ENCODE measurements around the gene PFKM.
"Not testable (repeated sequence)": the region's sequence is repeated elsewhere in the genome, so short reads cannot be mapped to it uniquely, and the experiment has no call there.

PFKM gene

DNA sequence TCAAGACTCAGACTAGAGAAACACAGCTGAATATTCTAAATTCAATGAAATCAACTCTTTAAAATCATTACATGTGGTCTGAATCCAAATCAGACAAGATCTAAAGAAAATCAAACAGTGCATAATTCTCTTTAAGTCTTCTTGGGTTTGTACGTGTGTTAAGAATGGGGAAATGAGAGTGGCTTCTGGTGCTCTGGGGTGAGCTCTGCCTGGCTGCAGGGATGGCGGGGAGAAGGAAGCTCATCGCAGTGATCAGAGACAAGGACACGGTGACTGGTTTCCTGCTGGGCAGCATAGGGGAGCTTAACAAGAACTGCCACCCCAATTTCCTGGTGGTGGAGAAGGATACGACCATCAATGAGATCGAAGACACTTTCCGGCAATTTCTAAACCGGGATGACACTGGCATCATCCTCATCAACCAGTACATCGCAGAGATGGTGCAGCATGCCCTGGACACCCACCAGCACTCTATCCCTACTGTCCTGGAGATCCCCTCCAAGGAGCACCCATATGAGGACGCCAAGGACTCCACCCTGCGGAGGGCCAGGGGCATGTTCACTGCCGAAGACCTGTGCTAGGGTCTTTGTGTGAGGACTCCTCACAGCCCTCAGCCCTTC is 34.2 kb upstream of the PFKM start:
- Histone ChIP-seq H3K27ac (ENCODE audit: low read length) (no peak overlapping the region), H3K36me3 (ENCODE audit: control insufficient read depth, low read depth, low read length) (peaks cover 40% of the 10 kb centered on the region), H3K4me3 (ENCODE audit: low read length) (no peak overlapping the region), H3K4me1 (ENCODE audit: control insufficient read depth, low read depth, low read length) (no peaks in the 10 kb centered on the region), H3K9ac (ENCODE audit: low read length) (no peak overlapping the region), H3K9me3 (ENCODE audit: control insufficient read depth, low read depth, low read length) (no peaks in the 10 kb centered on the region), H3K27me3 (ENCODE audit: control insufficient read depth, insufficient read depth, low read length) (no peaks in the 10 kb centered on the region)

DNA sequence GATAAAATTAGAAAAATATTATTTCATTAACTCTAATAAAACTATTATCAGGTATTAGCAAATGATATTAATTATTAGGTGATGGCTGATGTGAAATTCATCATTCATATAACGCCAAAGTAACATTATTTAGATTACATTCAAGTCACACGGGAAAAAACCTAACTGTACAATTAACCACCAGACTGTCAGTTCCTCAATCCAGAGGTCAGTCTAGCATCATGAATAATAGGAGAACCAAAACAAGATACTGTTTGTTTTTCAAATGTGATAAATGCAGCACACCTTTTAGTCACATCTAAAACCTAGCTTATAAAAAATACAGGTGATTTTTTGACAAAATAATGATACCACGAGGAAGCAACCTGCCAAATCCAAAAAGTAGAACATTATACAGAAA is 32.8 kb upstream of the PFKM start:
- no peaks in the 10 kb centered on the region for H3K4me1 ChIP-seq (ENCODE audit: control insufficient read depth, low read depth, low read length)
- H3K27me3 ChIP-seq (ENCODE audit: control insufficient read depth, insufficient read depth, low read length), result no peaks in the 10 kb centered on the region
- H3K36me3 ChIP-seq (ENCODE audit: control insufficient read depth, low read depth, low read length), result peaks cover 39% of the 10 kb centered on the region
- no peaks in the 10 kb centered on the region for H3K9me3 ChIP-seq (ENCODE audit: control insufficient read depth, low read depth, low read length)
- H3K9ac ChIP-seq (ENCODE audit: low read length), result no peak overlapping the region
- no peak overlapping the region for H3K4me3 ChIP-seq (ENCODE audit: low read length)
- H3K27ac ChIP-seq (ENCODE audit: low read length), result no peak overlapping the region

DNA sequence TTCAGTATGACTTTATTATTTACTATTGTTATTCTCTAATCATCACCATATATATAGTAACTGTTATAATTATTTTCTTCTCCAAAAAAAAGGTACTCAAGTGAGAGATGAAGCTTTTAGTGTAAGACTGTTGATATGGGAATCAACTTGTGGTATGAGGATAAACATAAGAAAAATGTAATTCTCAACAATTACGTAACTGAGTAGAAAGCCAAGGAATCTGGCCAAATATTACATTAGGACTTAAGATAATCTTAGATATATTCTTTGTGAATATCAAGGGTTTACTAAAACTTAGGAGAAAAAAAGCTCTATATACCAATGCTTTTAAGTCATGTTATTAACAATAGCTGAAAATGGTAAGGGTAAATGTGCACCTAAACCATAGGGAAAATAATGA is 26.6 kb upstream of the PFKM start:
- Histone ChIP-seq H3K9ac (ENCODE audit: low read length) (no peak overlapping the region), H3K4me3 (ENCODE audit: low read length) (no peak overlapping the region), H3K27ac (ENCODE audit: low read length) (no peak overlapping the region), H3K36me3 (ENCODE audit: control insufficient read depth, low read depth, low read length) (peaks cover 43% of the 10 kb centered on the region), H3K9me3 (ENCODE audit: control insufficient read depth, low read depth, low read length) (no peaks in the 10 kb centered on the region), H3K4me1 (ENCODE audit: control insufficient read depth, low read depth, low read length) (no peaks in the 10 kb centered on the region), H3K27me3 (ENCODE audit: control insufficient read depth, insufficient read depth, low read length) (no peaks in the 10 kb centered on the region)

DNA sequence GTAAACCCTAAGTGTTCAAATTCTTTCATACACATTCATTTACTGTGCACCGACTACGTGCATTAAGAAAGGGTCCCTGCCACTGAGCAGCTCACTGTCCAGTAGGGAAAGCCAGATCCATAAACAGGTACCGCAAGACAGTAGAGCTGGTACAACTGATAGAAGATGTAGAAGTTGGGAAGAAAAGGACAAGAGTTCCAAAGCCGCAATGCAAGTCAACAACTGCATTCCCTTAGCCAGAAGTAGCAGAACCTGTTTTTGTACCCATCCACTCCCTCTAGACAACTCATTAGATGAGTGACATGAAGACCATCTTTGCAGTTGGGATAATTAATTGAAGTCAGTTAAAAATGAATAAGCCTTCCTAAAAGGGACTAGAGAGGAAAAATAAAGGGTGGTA is 14.6 kb upstream of the PFKM start:
- Histone ChIP-seq H3K27me3 (ENCODE audit: control insufficient read depth, insufficient read depth, low read length) (no peaks in the 10 kb centered on the region), H3K27ac (ENCODE audit: low read length) (no peak overlapping the region), H3K4me3 (ENCODE audit: low read length) (peak overlapping the region; percentile 99), H3K9ac (ENCODE audit: low read length) (peak overlapping the region; percentile 87), H3K9me3 (ENCODE audit: control insufficient read depth, low read depth, low read length) (no peaks in the 10 kb centered on the region), H3K4me1 (ENCODE audit: control insufficient read depth, low read depth, low read length) (peaks cover 15% of the 10 kb centered on the region), H3K36me3 (ENCODE audit: control insufficient read depth, low read depth, low read length) (no peaks in the 10 kb centered on the region)

DNA sequence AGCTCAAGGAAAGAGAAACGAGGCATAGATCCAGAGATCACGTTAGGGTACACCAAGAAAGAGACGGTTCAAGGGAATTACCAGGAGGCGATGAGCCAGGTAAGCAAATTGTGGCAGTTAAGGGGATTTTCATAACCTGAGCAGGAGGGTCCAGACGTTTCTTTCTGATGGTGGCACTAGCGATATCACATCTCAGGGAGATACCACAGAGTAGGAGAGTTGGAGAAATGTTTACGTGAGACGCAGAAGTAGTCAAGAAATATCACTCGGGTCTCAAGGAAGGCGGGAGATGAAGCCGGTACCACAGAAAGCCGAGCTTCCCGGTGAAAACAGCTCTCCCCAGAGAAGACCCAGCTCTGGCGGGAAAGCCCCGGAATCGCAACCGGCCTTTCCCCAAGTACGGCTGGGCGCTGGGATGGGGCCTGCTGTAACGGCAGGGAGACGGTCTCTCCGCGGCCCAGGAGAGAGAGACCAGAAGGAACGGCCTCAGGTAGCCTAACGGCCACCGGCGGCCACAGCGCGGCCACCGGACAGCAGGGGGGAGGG is 13.8 kb upstream of the PFKM start:
- Histone ChIP-seq H3K4me1 (ENCODE audit: control insufficient read depth, low read depth, low read length) (peaks cover 15% of the 10 kb centered on the region), H3K36me3 (ENCODE audit: control insufficient read depth, low read depth, low read length) (no peaks in the 10 kb centered on the region), H3K27ac (ENCODE audit: low read length) (peak overlapping the region; percentile 85), H3K27me3 (ENCODE audit: control insufficient read depth, insufficient read depth, low read length) (peaks cover 1% of the 10 kb centered on the region), H3K4me3 (ENCODE audit: low read length) (peak overlapping the region; percentile 99), H3K9me3 (ENCODE audit: control insufficient read depth, low read depth, low read length) (no peaks in the 10 kb centered on the region), H3K9ac (ENCODE audit: low read length) (peak overlapping the region; percentile 87)

DNA sequence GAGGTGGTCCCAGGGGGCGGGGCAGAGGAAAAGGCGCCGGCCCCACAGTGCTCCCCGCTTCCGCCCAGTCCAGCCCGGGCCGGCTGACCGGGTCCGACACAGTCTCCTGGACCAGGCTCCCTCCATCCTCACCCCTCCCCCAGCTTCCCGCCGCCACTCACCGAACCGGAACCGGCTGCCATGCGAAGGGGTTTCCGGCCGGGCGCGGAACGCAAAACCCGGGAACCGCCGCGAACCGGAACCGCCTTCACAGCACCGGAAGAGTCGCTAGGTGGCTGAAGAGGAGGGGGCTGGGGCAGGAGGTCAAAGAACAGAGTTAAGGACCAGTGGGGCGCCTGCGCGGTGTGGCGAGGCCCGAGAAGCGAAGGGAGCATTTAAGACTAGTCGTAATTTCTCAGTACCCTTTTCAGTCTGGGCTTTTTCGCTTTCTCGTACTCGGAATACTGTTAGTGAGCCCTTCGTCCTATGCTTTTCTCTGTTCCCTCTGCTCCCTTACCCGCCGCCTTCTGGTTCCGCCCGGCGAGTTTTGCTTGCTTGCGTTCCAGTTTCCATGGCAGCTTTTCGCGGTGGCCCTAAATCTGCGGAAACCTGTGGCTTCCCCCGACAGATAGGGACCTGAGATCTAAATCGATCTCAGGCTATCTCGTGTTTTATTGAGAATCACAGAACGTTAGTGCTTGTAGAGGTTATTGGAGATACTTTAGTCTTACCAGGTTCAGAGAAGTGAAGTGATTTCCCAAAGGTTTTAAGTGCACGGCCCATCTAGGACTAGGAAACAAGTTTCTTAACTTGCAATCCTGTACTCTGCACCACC is 13.1 kb upstream of the PFKM start, which contains the start of gene SENP1:
Gene SENP1, minus strand, starts transcription at position 213 of the 814 bp plus-strand sequence. CDS start 4,607 bp downstream, outside the sequence.
- H3K27me3 ChIP-seq (ENCODE audit: control insufficient read depth, insufficient read depth, low read length), result peaks cover 4% of the 10 kb centered on the region
- H3K9me3 ChIP-seq (ENCODE audit: control insufficient read depth, low read depth, low read length), result no peaks in the 10 kb centered on the region
- peak within 1 kb of the TSS; percentile 87 for H3K9ac ChIP-seq (ENCODE audit: low read length)
- H3K4me1 ChIP-seq (ENCODE audit: control insufficient read depth, low read depth, low read length), result peaks cover 15% of the 10 kb centered on the region
- H3K27ac ChIP-seq (ENCODE audit: low read length), result peak within 1 kb of the TSS; percentile 91
- H3K36me3 ChIP-seq (ENCODE audit: control insufficient read depth, low read depth, low read length), result no peaks in the 10 kb centered on the region
- H3K4me3 ChIP-seq (ENCODE audit: low read length), result peak within 1 kb of the TSS; percentile 99

DNA sequence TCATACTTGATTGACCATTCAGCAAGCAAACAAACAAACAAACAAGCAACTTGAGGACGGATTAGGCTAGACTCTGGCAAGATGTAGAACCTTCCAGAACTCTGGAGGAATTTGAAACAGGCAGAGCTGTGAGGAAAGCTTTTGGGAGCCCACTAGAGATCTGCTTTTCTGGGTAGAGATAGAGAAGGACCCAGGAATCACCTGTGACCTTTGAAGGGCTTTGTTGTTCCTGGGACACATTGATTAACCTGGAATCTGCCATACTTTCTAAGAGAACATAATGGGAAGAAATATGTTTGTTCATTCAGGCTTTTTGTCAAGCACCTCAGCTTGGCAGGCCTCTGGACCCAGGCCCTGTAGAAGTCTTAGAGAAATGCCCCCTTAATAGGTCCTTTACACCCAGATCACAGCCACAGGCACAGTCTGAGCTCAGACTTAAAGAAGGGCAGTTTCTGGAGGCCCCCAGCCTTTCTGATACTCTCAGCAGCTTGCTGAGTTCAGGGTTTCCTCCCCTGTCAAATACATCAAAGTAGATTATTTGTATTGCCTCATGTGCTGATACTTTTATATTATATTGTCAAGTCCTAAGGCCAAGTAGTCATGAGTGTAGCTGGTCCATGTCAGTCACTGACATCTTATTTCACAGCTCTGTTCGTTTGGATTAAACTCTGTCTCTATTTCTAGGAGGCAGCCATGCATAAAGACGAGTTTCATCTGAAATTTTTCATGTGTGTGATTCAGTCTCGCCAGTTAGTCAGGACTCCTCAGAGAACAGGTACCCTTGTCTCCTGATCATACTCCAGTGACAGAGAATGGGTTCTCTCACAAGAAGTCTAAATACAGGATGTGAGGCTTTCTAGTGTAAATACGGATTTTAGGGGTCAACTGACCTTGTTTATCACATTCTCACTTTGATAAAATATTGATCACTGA is 12.2 kb upstream of the PFKM start:
- peak overlapping the region; percentile 91 for H3K27ac ChIP-seq (ENCODE audit: low read length)
- no peaks in the 10 kb centered on the region for H3K36me3 ChIP-seq (ENCODE audit: control insufficient read depth, low read depth, low read length)
- H3K27me3 ChIP-seq (ENCODE audit: control insufficient read depth, insufficient read depth, low read length), result peaks cover 4% of the 10 kb centered on the region
- H3K9me3 ChIP-seq (ENCODE audit: control insufficient read depth, low read depth, low read length), result no peaks in the 10 kb centered on the region
- peak overlapping the region; percentile 99 for H3K4me3 ChIP-seq (ENCODE audit: low read length)
- peaks cover 15% of the 10 kb centered on the region for H3K4me1 ChIP-seq (ENCODE audit: control insufficient read depth, low read depth, low read length)
- H3K9ac ChIP-seq (ENCODE audit: low read length), result peak overlapping the region; percentile 87

DNA sequence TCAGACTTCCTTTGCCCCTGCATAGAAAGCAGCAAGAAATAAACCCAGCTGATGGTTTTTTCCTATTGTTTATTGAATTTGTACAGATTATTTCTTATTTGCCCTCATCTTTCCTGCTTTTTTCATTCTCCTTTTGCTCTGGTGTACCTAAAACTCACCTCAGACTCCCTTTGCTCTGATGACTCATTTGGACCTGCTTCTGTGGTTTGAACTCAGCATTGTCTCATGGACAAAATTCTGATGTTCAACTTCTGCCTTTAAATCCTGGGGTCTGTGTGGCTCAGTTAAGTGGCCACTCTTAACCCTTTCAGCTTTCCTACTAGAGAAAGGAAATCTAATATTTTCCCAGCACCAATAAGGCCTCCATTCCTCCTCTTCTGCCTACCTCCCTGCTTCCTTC is 9.7 kb upstream of the PFKM start:
- H3K9me3 ChIP-seq (ENCODE audit: control insufficient read depth, low read depth, low read length), result no peaks in the 10 kb centered on the region
- H3K9ac ChIP-seq (ENCODE audit: low read length), result no peak overlapping the region
- peaks cover 13% of the 10 kb centered on the region for H3K4me1 ChIP-seq (ENCODE audit: control insufficient read depth, low read depth, low read length)
- H3K36me3 ChIP-seq (ENCODE audit: control insufficient read depth, low read depth, low read length), result no peaks in the 10 kb centered on the region
- no peak overlapping the region for H3K4me3 ChIP-seq (ENCODE audit: low read length)
- peaks cover 4% of the 10 kb centered on the region for H3K27me3 ChIP-seq (ENCODE audit: control insufficient read depth, insufficient read depth, low read length)
- no peak overlapping the region for H3K27ac ChIP-seq (ENCODE audit: low read length)

DNA sequence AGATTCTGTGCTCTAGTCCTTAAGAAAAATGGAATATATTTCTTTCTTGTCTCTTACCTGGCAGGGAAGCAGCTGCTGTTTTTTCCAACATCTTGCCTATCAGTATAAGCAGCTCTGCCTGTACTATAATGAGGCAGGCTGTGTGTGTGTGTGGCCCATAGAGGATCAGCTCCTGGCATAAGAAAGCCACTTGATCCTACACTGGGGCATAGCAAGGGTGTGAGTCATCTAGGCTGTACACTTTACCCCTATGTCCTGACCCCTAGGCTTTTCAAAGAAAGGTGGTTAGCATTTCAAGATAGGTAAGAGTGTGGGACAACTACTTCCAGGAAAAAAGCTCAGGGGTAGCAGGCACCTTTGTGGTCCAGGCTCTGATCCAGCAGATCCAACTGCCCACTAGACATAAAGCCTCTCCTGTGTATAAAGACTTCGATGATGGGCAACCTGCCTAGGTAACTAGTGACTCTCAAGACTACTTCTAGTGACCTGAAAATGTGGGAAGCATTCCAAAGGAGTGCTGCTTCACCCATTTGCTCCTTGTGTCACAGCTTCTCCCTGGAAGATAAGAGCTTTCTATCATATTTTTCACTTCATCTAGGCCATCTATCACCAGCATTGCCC is 8.4 kb upstream of the PFKM start:
- no peaks in the 10 kb centered on the region for H3K36me3 ChIP-seq (ENCODE audit: control insufficient read depth, low read depth, low read length)

DNA sequence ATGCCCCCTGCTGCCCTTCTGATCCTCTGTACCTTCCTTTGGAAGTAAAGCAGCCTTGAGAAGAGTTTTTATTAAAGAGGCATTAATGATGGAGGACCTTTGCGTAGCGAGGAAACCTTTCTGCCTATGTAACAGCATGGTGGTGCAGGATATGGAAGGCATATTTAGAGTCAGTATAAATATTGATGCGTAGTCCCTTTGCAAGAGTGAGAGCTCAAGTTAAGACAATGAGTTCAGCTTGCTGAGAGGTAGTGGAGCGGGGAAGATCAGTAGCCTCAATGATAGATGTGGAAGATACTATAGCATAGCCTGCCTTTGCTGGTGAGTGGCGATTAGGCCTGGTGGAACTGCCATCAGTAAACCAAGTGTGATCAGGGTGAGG is 7.9 kb upstream of the PFKM start:
- H3K9me3 ChIP-seq (ENCODE audit: control insufficient read depth, low read depth, low read length); H3K27ac ChIP-seq (ENCODE audit: low read length); H3K4me1 ChIP-seq (ENCODE audit: control insufficient read depth, low read depth, low read length); H3K36me3 ChIP-seq (ENCODE audit: control insufficient read depth, low read depth, low read length); H3K9ac ChIP-seq (ENCODE audit: low read length); H3K27me3 ChIP-seq (ENCODE audit: control insufficient read depth, insufficient read depth, low read length); H3K4me3 ChIP-seq (ENCODE audit: low read length): not testable (repeated sequence)

More for the DNA sequence above, 8.4 kb upstream of the PFKM start:
- no peaks in the 10 kb centered on the region for H3K9me3 ChIP-seq (ENCODE audit: control insufficient read depth, low read depth, low read length)
- H3K9ac ChIP-seq (ENCODE audit: low read length), result no peak overlapping the region
- H3K27ac ChIP-seq (ENCODE audit: low read length), result no peak overlapping the region
- H3K4me3 ChIP-seq (ENCODE audit: low read length), result no peak overlapping the region
- H3K27me3 ChIP-seq (ENCODE audit: control insufficient read depth, insufficient read depth, low read length), result peaks cover 4% of the 10 kb centered on the region
- H3K4me1 ChIP-seq (ENCODE audit: control insufficient read depth, low read depth, low read length), result peaks cover 6% of the 10 kb centered on the region

DNA sequence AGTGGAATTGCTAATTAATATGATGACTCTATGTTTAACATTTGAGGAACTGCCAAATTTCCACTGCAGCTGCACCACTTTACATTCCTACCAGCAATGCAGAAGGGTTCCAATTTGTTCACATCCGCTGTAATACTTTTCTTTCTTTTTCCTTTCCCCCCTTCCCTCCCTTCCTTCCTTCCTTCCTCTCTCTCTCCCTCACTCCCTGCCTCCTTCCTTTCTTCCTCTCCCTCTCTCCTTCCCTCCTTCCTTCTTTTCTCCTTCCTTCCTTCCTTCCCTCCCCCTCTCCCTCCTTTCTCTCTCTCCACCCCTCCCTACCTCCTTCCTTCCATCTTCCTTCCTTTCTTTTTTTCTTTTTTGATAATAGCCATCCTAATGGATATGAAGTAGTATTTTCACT is 3.2 kb upstream of the PFKM start:
- H3K4me3 ChIP-seq (ENCODE audit: low read length), result no peak overlapping the region

More for the DNA sequence above, 3.2 kb upstream of the PFKM start:
- H3K36me3 ChIP-seq (ENCODE audit: control insufficient read depth, low read depth, low read length), result no peaks in the 10 kb centered on the region
- H3K27me3 ChIP-seq (ENCODE audit: control insufficient read depth, insufficient read depth, low read length), result no peaks in the 10 kb centered on the region
- no peaks in the 10 kb centered on the region for H3K9me3 ChIP-seq (ENCODE audit: control insufficient read depth, low read depth, low read length)
- no peak overlapping the region for H3K9ac ChIP-seq (ENCODE audit: low read length)
- peaks cover 17% of the 10 kb centered on the region for H3K4me1 ChIP-seq (ENCODE audit: control insufficient read depth, low read depth, low read length)
- no peak overlapping the region for H3K27ac ChIP-seq (ENCODE audit: low read length)

Data from iPS-18a (cell line).